ENCODE measurements around the gene PUM1.
"Not testable (repeated sequence)": the region's sequence is repeated elsewhere in the genome, so short reads cannot be mapped to it uniquely, and the experiment has no call there.

The PUM1 gene

DNA sequence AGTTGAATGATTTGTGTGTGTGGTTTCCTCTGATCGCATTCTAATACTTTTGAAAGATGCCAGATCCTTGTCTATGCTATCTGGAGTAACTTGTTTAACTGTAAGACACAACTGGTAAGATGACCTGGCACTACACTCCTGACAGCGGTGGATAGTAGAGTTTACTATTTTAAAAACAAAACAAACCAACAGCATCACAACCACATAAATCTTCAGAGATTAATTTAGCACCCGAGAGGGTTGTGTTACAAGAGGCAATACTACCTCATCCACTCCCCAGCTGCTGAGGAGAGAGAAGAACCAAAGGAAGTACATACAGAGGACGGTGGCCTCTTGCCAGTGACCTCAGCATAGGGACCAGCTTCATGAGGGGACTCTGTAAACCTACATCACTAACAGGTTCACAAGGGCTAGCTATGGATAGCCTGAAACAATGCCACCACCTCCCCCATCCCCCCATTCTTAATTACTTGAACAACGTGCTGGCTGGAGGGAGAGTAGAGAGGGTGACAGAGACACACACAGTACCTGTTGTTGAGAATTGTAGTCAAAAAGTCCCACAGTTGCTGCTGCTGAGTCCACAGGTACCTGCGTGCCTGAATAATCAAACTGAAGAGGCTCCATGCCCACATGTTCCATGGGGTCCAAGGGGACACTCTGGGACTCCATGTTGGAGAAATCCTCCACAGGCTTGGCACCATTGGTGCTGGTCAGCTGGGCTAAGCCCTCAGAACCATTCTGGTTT, 73.5 kb downstream of the PUM1 start:
- DNase-seq = no peak

DNA sequence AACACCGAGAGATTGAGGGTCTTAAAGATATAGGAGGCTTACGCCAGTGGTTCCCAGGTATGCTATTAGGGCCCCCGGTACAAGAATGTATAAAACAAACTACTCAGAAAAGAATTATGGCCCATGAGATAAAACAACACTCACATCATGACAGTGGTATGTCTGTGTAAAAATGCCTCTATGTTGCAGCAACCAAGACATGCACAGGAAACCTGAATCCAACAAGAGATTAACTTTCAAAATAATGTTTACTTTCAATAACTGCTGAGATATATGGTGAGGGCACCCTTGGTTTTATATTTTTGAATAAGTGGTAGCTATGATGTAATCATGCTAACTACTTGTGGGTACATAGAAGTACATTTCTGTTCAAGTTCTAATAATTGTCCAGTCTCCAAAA, 74.9 kb downstream of the PUM1 start:
- no peak for DNase-seq

DNA sequence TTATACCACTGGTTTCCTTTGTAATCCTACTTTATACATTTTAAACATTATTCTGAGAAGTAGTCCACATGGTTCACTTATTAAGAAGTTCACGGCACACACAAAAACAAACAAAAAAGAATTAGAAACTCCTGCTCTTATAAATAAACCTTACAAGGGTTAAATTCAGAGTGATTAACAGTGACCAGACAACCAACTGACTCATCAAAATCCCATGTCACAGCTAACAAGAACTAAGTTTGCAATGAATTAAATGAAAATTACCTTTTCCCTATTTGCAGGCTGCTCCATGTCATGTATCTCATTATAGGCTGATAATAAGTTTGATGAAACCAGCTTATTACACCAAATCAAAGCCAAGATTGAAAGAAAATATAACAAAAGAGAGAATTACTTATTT, 77.5 kb downstream of the PUM1 start:
- no peak for DNase-seq

DNA sequence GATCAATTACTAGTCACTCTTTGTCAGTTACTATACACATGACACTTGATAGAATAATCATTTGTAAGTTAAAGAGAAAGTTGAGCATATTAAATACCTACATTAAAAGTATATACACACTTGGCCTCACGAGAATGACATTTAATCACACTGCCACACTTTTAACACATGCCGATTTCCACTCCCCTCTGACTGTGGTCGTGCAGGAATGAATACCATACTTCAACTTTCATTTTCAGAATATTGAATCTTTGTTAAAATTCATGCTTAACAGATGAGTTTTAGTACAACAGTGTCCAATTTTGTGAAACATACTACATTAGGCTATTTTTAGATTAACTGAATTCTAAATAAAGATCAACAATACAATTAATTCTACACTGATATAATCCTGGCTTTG, 78.8 kb downstream of the PUM1 start:
- DNase-seq = no peak

DNA sequence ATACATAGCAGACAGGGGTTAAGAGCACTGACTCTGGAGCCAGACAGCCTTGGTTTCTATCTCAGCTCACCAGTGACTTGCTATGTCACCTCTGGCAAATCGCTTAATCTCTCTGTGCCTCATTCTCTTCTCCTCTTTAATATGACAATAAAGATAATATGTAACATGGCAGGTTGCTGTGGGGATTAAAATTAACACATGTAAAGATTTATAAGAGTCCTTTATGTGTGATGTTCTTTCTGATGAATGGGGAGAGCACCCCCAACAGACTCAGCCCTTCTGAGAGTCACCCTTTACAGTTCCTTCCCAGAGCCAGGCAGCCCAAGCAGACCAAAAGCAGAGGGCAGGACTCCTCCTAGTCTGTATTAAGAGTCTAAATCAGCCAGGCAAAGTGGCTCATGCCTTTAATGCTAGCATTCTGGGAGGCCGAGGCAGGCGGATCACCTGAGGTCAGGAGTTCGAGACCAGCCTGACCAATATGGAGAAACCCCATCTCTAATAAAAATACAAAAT, 80.5 kb downstream of the PUM1 start:
- DNase-seq = no peak

DNA sequence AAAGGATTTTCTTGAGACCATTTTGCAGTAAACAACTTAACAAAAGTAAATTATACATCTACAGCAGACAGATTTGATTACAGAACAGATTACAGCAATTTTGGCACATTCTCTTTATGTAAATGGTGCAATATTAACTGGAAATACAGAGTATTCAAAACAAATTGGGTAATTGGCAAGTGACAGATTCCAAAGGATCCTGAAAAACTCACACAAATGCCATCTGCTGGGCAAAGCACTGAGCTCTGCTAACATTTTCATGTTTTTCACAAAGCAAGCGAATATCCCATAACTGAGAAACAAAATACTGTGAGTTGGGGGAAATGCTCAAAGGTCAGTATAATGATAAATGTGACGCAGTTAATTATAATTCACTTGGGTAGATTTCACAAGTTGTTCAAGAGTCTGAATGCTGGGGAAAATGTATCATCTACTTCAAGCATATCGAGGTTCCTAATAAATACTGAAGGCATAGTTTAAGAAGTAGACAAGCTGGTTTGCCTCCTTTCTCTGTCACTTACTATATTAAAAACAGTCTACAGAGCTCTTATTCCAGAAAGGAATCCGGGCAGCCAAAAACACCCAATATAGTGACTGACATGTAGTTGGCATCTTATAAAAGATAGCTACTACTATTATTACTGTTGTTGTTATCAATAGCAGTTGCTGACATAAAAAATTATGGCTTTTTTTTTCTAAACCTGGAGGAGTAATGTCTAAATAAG, 81.2 kb downstream of the PUM1 start:
- DNase-seq = no peak

DNA sequence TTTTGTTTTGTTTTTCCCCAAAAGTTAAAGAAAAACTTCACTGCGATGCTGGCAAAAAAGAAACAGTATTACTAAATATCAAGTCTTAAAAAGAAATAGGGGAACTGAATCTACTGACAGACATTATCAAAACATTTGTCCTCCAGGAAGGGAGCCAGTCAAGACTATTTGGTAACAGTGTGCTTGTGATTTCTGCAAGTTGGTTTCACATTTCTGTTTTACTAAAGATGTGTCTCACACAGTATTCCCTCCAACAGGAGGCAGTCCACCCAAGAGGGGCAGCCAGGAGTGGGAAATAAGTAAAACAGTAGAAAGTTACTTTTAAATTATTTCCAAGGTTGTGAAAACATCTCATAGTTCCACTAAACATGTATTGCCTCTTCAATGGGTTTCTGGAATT, 82.6 kb downstream of the PUM1 start:
- DNase-seq = no peak

DNA sequence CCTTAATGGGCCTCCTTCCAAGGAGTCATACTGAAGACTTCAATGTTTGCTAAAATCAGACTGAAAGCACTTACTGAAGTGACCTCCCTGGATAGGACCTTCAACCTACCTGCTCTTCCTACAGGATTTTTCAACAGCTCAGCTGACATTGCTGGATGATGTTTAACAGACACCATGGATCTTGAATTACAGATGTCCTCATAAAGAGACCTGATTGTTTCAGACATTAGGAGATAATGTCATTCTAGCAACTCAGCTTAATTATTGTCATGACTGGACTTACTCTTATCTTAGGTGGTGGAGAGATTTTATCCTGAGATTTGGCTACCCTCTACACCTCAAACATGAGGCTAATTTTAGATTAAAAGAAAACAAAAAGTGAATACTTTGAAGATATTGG, 83.1 kb downstream of the PUM1 start:
- no peak for DNase-seq

DNA sequence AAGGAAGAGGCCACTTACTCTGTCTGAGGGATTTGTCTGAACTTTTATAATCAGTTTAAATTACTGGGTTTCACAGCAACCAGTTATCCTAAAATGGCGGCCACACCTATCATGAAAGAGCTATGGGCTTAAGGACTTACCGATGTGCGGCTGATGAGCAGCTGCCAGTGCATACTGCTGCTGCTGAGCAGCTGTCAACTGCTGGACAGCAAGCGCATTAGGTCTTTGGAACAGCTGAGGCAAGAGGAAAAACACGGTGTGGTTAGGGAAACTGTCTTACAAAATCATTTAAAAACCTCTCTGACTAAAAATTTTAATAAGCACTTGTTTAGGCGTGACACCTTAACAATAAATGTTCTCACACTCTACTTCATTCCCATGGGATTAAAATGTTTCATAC, 84.3 kb downstream of the PUM1 start:
- no peak for DNase-seq

DNA sequence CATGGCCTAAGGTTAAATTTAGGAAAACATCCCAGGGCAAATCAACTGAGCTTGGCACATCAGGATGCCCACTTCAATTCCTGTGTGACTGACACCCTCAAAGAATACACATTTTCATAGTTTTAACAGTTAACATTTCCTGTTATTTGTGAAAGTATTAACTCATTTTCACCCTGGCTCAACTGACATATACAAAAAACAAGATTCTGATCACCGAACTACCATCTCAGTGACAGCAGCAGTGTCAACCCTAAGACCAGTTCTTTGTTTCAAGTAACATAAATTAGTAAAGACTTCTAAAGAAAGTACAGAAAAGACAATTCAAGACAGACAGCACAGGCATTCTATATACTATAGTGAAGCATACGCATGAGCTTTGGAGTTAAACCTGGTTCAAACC, 88.0 kb downstream of the PUM1 start:
- peak; percentile 30 for DNase-seq

DNA sequence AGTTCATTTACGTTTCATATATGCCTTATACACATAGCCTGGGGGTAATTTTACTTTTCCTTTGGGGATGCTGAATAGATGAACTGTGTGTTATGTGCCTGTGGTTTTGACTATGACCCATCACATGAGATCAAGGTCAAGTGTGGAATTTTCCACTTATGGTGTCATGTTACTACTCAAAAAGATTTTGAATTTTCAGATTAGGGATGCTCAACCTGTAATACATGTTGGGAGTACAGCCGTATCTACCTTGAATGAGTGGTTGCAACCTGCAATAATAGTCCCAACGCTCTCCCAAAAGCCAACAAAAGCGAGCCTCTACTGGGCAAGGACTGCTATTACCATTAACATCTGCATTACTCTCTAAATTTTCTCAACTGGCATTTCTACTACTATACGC, 88.4 kb downstream of the PUM1 start:
- DNase-seq = peak; percentile 6

DNA sequence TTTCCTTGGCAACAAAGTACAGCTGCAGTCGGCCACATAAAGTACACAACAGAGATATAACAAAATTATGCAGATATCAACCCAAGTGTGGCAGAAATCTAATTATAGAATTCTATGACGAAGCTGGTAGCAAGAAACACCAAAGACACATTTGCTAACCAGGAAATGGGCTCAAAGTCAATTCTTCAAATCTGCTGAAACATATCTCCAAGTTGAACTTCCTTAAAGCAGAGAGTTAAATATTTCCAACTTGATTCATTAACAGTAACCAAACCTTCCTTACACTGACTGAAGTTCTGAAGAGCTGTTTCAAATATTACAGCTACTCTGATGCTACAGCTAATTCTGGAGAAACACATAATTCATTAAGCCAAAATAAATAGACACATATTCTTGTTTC, 89.4 kb downstream of the PUM1 start:
- DNase-seq = no peak

DNA sequence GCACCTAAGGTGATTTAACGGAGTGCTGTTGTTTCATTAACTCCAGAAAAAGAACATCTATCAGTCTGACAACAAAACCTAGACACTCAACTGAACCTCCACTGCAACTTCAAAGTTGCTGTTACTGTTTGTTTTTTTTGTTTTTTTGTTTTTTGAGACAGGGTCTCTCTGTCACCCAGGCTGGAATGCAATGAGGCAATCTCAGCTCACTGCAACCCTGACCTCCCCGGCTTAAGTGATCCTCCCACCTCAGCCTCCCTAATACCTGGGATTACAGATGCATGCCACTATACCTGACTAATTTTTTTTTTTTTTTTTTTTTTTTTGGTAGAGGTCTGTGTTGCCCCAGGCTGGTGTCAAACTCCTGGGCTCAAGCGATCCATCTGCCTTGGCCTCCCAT, 90.3 kb downstream of the PUM1 start:
- no peak for DNase-seq

DNA sequence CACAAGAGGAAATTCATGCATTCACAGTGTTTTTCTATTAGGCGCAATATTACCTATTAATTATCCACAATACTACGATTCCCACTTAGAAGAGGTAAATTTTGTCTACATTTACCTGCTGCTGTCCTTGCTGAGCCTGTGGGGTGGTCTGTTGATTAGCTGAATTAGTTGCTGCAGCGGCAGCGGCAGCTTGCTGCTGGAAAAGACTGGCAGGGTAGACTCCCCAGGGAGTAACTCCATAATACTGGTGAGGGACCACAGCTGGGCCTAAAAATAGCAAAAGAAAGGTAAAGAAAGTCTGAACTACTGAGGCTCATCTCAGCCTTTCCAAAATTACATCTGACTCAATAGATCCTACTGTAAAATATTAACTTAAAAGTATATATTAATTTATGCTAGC, 91.0 kb downstream of the PUM1 start:
- DNase-seq = no peak

DNA sequence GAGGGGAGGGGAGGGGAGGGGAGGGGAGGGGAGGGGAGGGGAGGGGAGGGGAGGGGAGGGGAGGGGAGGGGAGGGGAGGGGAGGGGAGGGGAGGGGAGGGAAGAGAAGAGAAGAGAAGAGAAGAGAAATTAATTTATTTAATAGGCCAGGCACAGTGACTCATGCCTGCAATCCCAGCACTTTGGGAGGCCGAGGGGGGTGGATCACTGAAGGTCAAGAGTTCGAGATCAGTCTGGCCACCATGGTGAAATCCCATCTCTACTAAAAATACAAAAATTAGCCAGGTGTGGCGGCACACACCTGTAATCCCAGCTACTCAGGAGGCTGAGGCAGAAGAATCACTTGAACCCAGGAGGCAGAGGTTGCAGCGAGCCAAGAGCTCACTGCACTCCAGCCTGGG, 93.2 kb downstream of the PUM1 start:
- not testable (repeated sequence) for DNase-seq

DNA sequence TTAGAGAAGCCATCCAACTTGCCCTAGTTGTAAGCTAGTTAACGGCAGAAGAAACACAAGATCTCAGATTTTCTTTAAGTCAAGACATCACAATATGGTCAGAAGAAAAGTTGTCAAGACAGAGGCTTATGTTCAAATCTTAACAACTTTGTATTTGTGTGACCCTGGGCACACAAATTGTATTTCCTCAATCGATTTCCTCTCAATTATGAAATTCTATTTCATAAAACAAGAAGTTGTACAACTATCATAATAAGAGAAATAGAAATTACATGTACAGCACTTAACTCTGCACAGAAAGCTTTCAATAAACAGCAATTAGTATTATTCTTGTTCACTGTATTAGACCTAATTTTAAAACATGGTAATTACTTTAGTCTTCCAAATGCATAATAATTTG, 94.0 kb downstream of the PUM1 start:
- DNase-seq = no peak

DNA sequence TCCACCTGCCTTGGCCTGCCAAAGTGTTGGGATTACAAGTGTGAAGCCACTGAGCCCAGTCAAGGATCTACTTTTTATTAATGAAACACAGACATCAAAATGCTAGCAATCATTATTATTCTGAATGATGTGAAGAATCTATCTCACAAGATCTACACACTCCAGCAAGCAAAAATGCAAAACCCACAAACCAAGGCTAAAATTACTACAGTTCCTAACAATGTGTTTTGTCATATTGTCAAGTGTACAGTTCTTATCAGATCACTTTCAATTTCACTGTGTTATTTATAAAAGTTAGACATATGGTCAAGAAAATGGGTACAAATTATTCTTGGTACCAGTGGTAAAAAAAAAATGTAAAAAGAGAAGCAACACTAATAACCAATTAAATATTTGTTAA, 95.6 kb downstream of the PUM1 start:
- DNase-seq = peak; percentile 19

DNA sequence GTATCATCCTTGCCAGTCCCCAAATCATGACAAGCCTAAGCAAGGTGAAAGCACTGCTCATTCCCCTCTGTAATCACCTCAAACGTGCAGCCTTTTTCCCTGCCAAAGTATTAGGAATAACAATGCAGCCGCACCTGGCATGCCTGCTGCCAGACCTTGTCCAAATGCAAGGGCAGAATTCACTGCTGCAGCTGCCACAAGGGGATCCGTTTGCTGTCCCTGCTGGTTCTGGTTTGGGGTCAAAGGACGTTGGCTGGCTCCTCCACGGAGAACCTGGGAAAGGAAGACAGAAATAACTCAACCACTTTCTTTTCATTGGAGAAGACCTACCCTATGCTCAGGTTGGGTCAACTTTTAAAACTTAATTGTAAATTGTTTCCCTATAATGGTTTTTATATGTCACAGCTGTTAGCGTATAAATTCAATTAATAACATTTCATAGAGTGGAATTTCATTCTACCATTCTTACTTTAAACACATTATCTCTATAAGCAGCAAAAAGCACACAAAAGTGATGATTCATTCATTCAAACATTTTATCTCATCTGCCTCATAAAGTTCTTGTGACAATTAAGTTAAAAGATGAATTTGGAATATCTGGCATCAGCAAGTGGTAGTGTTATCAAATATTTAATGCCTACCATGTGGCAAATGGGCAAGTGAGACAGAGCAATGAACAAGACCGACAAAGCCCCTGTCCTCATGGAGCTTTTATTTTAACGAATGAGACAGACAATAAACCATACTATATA, 97.1 kb downstream of the PUM1 start:
- DNase-seq = no peak

DNA sequence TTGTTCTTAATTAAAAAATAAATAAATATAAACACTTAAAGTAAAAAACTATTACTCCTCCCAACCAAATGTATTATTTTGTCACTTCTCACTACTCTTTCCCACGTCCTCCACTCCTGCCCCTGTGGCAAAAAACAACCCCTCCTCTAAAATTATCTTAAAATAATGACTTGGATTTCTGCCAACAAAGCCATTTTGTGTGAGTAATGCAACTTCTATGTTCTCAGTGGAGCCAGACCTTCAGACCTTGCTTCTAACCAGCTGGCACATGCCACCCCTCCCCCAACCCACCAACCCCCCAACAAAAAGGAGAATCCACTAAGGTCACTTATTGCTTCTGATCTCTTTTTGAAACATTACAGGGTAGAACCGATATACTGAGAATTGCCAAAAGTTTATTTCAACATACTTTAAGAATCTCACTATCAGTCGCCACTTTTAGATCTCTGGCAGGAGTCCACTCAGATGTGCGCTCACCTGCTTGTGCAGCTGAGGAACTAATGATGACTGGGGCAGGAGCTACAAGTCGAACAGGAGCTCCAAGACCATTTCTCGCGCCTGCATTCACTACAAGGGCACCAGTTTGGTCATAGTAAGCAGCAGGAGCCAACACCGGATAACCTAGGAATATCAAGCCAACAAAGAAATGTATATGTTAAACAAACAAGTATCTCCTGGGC, 98.7 kb downstream of the PUM1 start:
- DNase-seq = no peak

DNA sequence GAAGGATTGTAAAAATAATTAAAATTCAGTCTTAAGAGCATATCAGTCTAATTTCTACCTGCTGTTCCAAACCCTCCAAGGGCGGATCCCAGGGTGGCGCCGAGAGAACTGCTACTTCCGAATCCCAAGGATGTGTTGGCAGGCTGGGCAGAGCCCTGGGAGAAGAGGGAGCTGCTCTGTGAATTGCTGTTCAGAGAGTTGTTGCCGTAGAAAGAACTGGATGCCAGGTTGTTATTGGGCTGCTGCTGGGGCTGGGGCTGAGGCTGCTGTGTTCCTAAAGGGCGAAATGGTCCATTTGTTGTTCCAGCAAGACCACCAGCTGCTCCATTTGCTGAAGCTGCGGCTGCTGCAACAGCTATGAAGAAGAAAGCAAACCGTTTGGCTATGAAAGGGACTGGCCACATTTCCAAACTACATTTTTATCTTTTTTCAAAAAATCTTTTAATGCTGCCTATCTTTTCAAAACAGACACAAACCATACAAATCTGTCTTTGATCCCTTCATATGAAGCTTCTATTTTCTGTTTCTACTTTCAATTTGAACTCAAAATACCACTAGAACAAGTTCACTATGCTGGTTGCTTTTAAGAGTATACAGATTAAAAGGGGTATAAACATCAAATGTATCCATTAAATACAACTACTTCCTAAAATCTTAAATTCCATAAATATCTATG, 99.5 kb downstream of the PUM1 start:
- no peak for DNase-seq

DNA sequence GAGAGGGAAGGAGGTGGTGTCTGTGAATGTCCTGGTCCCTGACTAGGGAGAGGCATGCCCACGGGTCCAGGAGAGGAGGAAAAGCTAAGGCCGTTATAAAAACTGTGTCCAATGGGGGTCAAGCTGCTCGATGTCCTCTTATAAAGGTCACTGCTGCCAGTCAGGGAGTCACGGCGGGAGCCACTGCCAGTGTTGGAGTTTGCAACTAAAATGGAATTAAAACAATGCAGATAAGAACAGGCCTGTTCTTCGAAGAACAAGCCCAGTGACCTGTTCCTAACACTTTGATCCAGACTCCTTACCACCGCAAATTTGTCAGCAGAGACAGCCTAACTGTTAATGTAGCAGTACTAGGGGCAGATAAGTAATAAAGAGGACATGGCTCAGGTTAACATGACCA, 100.8 kb downstream of the PUM1 start:
- DNase-seq = no peak

DNA sequence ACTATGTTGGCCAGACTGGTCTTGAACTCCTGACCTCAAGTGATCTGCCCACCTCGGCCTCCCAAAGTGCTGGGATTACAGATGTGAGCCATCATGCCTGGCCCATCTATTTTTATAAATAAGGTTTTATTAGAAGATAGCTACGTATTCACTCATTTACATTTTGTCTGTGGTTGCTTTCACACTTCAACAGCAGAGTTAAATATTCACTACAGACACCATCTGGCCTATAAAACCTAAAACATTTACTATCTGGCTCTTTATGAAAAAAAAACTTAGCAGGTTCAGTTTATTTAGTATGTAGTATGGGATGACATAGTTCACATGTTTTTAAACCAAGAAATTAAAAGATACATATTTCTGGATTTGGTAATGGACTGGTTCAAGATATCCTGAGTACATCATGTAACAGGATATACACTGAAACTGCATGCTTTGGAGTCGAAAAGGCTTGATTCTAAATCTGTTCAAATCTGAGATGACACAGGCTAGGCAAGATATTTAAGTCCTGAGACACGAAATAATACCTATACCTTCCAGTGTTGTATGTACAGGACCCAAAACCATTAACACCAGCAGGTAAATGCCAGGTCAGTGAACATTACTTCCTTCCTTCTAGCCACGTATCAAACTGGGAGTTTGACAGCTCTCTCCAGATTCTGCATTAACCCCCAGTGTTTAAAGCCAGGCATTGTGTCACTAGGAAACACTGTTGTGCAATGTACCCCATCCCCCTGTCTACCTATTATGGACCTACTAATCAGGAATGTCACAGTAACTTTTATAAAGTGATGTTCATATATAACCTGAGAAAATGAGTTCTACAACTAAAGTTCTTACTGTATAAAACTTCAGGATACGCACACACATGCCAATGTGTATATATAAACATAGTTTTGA, 102.7 kb downstream of the PUM1 start:
- no peak for DNase-seq

Measured in activated CD4-positive, alpha-beta T cell treated with anti-CD3 and anti-CD28 coated beads, Interleukin-2, amount 50 U/mL, for 16 hours (primary cell).